ENCODE results near the gene CELF1. TPM values are rescaled to one million over a fixed set of nuclear protein-coding genes. Genes with fewer than 3 reads are reported as not detected.

Gene CELF1
- total and polyA plus RNA-seq, 2 of the 4 experiments (the other 2 are of a cell fraction): 63.3 to 135 TPM

- Histone ChIP-seq H2BK5ac (ENCODE audit: low read depth, low read length, poor library complexity, severe bottlenecking) (no peak overlapping the region), H3K36me3 (ENCODE audit: control insufficient read depth, insufficient read depth, low read length) (no peaks in the 10 kb centered on the region; the same call in 1 of the 2 replicates), H2BK20ac (ENCODE audit: low read depth, low read length) (no peak overlapping the region), H3K14ac (replicated peaks; ENCODE audit: low read depth, low read length) (no peak overlapping the region), H3K4me1 (ENCODE audit: control insufficient read depth, insufficient read depth, low read length) (peaks cover 16% of the 10 kb centered on the region), H3K56ac (ENCODE audit: extremely low read depth, insufficient read depth, low read length) (no peak overlapping the region), H3K4ac (ENCODE audit: low read depth, low read length) (no peak overlapping the region), H3K27me3 (ENCODE audit: control insufficient read depth, insufficient read depth, low read length) (no peaks in the 10 kb centered on the region), H4K5ac (ENCODE audit: low read depth, low read length) (no peak overlapping the region), H2AK9ac (replicated peaks; ENCODE audit: low read depth, low read length, poor library complexity) (no peak overlapping the region), H2AK5ac (ENCODE audit: low read depth, low read length) (no peak overlapping the region), H3K79me1 (ENCODE audit: low read depth in 1 of 2, low read length in 2 of 2) (peaks cover 23 to 72% of the 10 kb centered on the region in 2 experiments), H3K18ac (ENCODE audit: low read depth, low read length) (no peak overlapping the region), H3K9me1 (ENCODE audit: insufficient read depth, low read length) (peaks cover 12% of the 10 kb centered on the region), H3K9me3 (ENCODE audit: control insufficient read depth, insufficient read depth, low read length) (no peaks in the 10 kb centered on the region), H3K23ac (ENCODE audit: low read depth, low read length) (no peak overlapping the region), H4K91ac (ENCODE audit: insufficient read depth, low read depth, low read length) (no peak overlapping the region), H2BK120ac (ENCODE audit: low read depth, low read length) (no peak overlapping the region), H2AFZ (replicated peaks; ENCODE audit: low read length, poor library complexity) (no peak overlapping the region), H4K8ac (ENCODE audit: low read depth in 2 of 2, low read length in 2 of 2) (no peak overlapping the region), H3K27ac (ENCODE audit: insufficient read depth, low read length) (no peak overlapping the region), H3K4me3 (ENCODE audit: insufficient read depth, low read depth, low read length) (no peak overlapping the region), H3K9ac (ENCODE audit: low read depth, low read length) (no peak overlapping the region), H3K4me2 (ENCODE audit: low read depth, low read length) (no peak overlapping the region), H4K20me1 (ENCODE audit: insufficient read depth, low read length) (peaks cover 78% of the 10 kb centered on the region), H2BK15ac (ENCODE audit: low read depth, low read length) (no peak overlapping the region)
- no peak for ATAC-seq (ENCODE audit: low read depth)
- no peak for TF ChIP-seq BHLHE40 (IDR thresholded peaks at IDR 0.05; ENCODE audit: low read depth, low read length)
- no peak for TF ChIP-seq RFX5 (IDR thresholded peaks at IDR 0.05; ENCODE audit: low read depth, low read length)
- TF ChIP-seq POLR2A (IDR thresholded peaks at IDR 0.05; ENCODE audit: low read depth, low read length): no peak
- TF ChIP-seq CTCF (conservative IDR thresholded peaks at IDR 0.05; ENCODE audit: low read depth, low read length): no peak
- TF ChIP-seq ELK1 (IDR thresholded peaks at IDR 0.05; ENCODE audit: borderline replicate concordance, low read depth, low read length): no peak
- TF ChIP-seq MAZ (IDR thresholded peaks at IDR 0.05; ENCODE audit: borderline replicate concordance, low read depth, low read length): no peak
- TF ChIP-seq MAFK (IDR thresholded peaks at IDR 0.05; ENCODE audit: low read depth, low read length): no peak
- TF ChIP-seq SMC3 (IDR thresholded peaks at IDR 0.05; ENCODE audit: low read depth, low read length): no peak
- no peak for TF ChIP-seq RAD21 (IDR thresholded peaks at IDR 0.05; ENCODE audit: low read length)
- TF ChIP-seq MXI1 (IDR thresholded peaks at IDR 0.05; ENCODE audit: borderline replicate concordance, low read depth, low read length): no peak
- no peak for TF ChIP-seq FOS (IDR thresholded peaks at IDR 0.05; ENCODE audit: low read depth, low read length)
- ChIA-PET POLR2A (ENCODE audit: unreplicated experiment) (no interaction called here), CTCF (interaction anchor here (2.1 kb wide), 1 partner anchor 35 kb away, joined by 5 read pairs; no protein-coding TSS in a partner anchor)
- in situ Hi-C loops (cut with MboI; ENCODE audit: low sequenced_read_pairs) (no loop called here), intact Hi-C loops (cut with micrococcal nuclease) (no loop called here), dilution Hi-C loops (cut with HindIII; ENCODE audit: low sequenced_read_pairs, unreplicated experiment) (no loop called here)
- DNase-seq: no peak
- WGBS, 2 experiments (ENCODE audit: extremely low coverage in 2 of 2, insufficient read length in 1 of 2): 100% methylated on average over 3 of the region's 10 CpGs; no CpG with 5 or more reads in 1 of the 2 experiments
- BruUV-seq (replicated peaks): no TSS peak
Measured at GRCh38 chr11:47516984-47517853, 35.7 kb downstream of the CELF1 start.

All from IMR-90 (cell line).